ENCODE measurements around the gene MRPL1.

- TF ChIP-seq CTCF (IDR thresholded peaks at IDR 0.05): no peak
- TF ChIP-seq POLR2A (IDR thresholded peaks at IDR 0.05): no peak
Measured at GRCh38 chr4:77954690-77955089, 92.1 kb downstream of the MRPL1 start.
